Spleen (tissue), 11 donors: ENCODE measurements around the gene SLC20A1. TPM values are rescaled to one million over a fixed set of nuclear protein-coding genes. Genes with fewer than 3 reads are reported as not detected.

ENCODE experiments used
- DNase-seq: peaks from one replicate; pipeline ENCODE4 v3.0.0-alpha.2; 2020
- H3K27ac ChIP-seq, 8 donors: fragments of 200-600 bp; sonication (generic) in 7 of 8; 1 replicate in 4 of 8; 2 replicates in 4 of 8; pipeline versions ENCODE4 v1.5.0 to v1.8.0; 2016 to 2021; ENCODE audit warnings: inconsistent platforms in 4 of 8, mild to moderate bottlenecking in 4 of 8, moderate library complexity in 1 of 8
- H3K27me3 ChIP-seq, 7 donors: fragments of 200-600 bp; sonication (generic) in 6 of 7; replicated peaks in 1 of 7; 1 replicate in 4 of 7; 2 replicates in 3 of 7; pipeline versions ENCODE4 v1.5.0 to v1.8.0; 2016 to 2021; ENCODE audit warnings: inconsistent platforms in 3 of 7, mild to moderate bottlenecking in 1 of 7
- H3K36me3 ChIP-seq, 6 donors: fragments of 200-600 bp; sonication (generic) in 5 of 6; 1 replicate in 4 of 6; 2 replicates in 2 of 6; pipeline versions ENCODE4 v1.5.0 to v1.8.0; 2016 to 2021; ENCODE audit warnings: inconsistent platforms in 2 of 6
- H3K4me1 ChIP-seq, 6 donors: fragments of 200-600 bp; sonication (generic) in 5 of 6; 1 replicate in 3 of 6; 2 replicates in 3 of 6; pipeline versions ENCODE4 v1.5.0 to v1.8.0; 2016 to 2021; ENCODE audit warnings: inconsistent platforms in 3 of 6
- H3K4me3 ChIP-seq, 8 donors: fragments of 200-600 bp; sonication (generic) in 7 of 8; 1 replicate in 4 of 8; 2 replicates in 4 of 8; pipeline versions ENCODE4 v1.5.0 to v1.8.0; 2016 to 2021; ENCODE audit warnings: inconsistent platforms in 4 of 8, mild to moderate bottlenecking in 4 of 8, moderate library complexity in 2 of 8
- H3K9me3 ChIP-seq, 8 donors: fragments of 200-600 bp; sonication (generic) in 7 of 8; 1 replicate in 4 of 8; 2 replicates in 4 of 8; pipeline versions ENCODE4 v1.5.0 to v1.8.0; 2016 to 2021; ENCODE audit warnings: inconsistent platforms in 4 of 8
- POLR2A ChIP-seq, 3 donors: fragments of 450-650 bp; IDR thresholded peaks; one replicate each; pipeline ENCODE4 v1.5.1; 2017; ENCODE audit warnings: antibody characterized with exemption in 3 of 3, mild to moderate bottlenecking in 1 of 3
- POLR2AphosphoS5 ChIP-seq, 3 donors: sonication (generic); formaldehyde crosslinking; IDR thresholded peaks; one replicate each; pipeline ENCODE4 v1.5.1; 2017; ENCODE audit warnings: antibody characterized with exemption in 3 of 3
- WGBS, 5 donors: extraction: QIAGEN DNeasy Blood & Tissue Kit in 3 of 5; methylation state at CpG; one replicate each; pipeline versions ENCODE4 v1.1.5 to v1.1.7; 2013 to 2018; 5-methylcytosine and 5-hydroxymethylcytosine counted together
- intact Hi-C: fragments of 100-400 bp; cut with DNase I; formaldehyde crosslinking; loops from one replicate; pipeline ENCODE4 v1.15.0; 2023; ENCODE audit warnings: low total_unique reads
- polyA plus RNA-seq, 3 donors: library from polyadenylated mRNA; stranded (reverse); fragments of 200-250 nt; gene quantifications; one replicate each; pipeline ENCODE4 v1.2.1, GENCODE V29; 2013
- total RNA-seq, 7 donors: library from RNA; depleted of rRNA in 3 of 7; stranded (reverse); fragments of >200 nt in 3 of 7; fragmentation: NEBNext Ultra II Directional in 4 of 7; extraction: Animal tissue kit (Norgen Biotek cat#: 25700) in 4 of 7; gene quantifications; one replicate each; pipeline versions ENCODE4 v1.1.0 to v1.2.1, GENCODE V29; 2016 to 2021
- TF ChIP-seq, protein P1 (sequence below), 11 experiments: fragments of 200-600 bp in 7 of 11; fragments of 450-650 bp in 4 of 11; sonication (generic) in 4 of 11; IDR thresholded peaks in 8 of 11; conservative IDR thresholded peaks in 3 of 11; 1 replicate in 7 of 11; 2 replicates in 4 of 11; pipeline versions ENCODE4 v1.4.0 to v1.8.0; 2016 to 2021; ENCODE audit warnings: antibody characterized with exemption in 11 of 11, inconsistent platforms in 4 of 11, mild to moderate bottlenecking in 1 of 11
- donor health status: healthy with polysubstance abuse.
- donor health status: DM: no; HTN: no; CAD: no; lungs with moderate emphysema.
- donor health status: DM: no; HTN: no; CAD: no.
- donor health status: Bipolar disorder and iron deficiency.
- donor health status: healthy.
- donor health status: DM: no; HTN: no; CAD: no.
- donor health status: DM: yes; HTN: yes; CAD: no.

SLC20A1 gene
- total and polyA plus RNA-seq, 10 donors: 15.4 to 83.6 (median 57.6) TPM

DNA sequence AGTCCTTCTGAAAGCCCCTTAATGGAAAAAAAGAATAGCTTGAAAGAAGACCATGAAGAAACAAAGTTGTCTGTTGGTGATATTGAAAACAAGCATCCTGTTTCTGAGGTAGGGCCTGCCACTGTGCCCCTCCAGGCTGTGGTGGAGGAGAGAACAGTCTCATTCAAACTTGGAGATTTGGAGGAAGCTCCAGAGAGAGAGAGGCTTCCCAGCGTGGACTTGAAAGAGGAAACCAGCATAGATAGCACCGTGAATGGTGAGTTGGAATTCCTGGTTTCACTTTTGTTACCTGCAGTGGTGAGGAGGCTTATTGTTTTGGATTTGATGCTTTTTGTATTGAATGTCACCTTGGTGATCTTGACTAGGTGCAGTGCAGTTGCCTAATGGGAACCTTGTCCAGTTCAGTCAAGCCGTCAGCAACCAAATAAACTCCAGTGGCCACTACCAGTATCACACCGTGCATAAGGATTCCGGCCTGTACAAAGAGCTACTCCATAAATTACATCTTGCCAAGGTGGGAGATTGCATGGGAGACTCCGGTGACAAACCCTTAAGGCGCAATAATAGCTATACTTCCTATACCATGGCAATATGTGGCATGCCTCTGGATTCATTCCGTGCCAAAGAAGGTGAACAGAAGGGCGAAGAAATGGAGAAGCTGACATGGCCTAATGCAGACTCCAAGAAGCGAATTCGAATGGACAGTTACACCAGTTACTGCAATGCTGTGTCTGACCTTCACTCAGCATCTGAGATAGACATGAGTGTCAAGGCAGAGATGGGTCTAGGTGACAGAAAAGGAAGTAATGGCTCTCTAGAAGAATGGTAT is 13.3 kb downstream of the SLC20A1 start:
- Histone ChIP-seq H3K4me1 (peaks cover 0 to 24% (median 3%) of the 10 kb centered on the region in 6 donors), H3K36me3 (peaks cover 0 to 100% (median 81%) of the 10 kb centered on the region in 6 donors), H3K9me3 (no peaks in the 10 kb centered on the region), H3K27me3 (no peaks in the 10 kb centered on the region), H3K4me3 (no peak overlapping the region), H3K27ac (peak overlapping the region in 1 of 8 donors; percentile 2)
- intact Hi-C loops: no loop called here
- DNase-seq: no peak
- TF ChIP-seq POLR2AphosphoS5 (IDR thresholded peaks at IDR 0.05) (no peak), POLR2A (IDR thresholded peaks at IDR 0.05) (no peak)
- TF ChIP-seq, protein P1, sequence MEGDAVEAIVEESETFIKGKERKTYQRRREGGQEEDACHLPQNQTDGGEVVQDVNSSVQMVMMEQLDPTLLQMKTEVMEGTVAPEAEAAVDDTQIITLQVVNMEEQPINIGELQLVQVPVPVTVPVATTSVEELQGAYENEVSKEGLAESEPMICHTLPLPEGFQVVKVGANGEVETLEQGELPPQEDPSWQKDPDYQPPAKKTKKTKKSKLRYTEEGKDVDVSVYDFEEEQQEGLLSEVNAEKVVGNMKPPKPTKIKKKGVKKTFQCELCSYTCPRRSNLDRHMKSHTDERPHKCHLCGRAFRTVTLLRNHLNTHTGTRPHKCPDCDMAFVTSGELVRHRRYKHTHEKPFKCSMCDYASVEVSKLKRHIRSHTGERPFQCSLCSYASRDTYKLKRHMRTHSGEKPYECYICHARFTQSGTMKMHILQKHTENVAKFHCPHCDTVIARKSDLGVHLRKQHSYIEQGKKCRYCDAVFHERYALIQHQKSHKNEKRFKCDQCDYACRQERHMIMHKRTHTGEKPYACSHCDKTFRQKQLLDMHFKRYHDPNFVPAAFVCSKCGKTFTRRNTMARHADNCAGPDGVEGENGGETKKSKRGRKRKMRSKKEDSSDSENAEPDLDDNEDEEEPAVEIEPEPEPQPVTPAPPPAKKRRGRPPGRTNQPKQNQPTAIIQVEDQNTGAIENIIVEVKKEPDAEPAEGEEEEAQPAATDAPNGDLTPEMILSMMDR (IDR thresholded peaks at IDR 0.05 in 8 of 11, conservative IDR thresholded peaks at IDR 0.05 in 3 of 11): no peak
- WGBS, 5 donors: 79 to 88% (median 85%) methylated on average over 11 of the region's 11 CpGs

DNA sequence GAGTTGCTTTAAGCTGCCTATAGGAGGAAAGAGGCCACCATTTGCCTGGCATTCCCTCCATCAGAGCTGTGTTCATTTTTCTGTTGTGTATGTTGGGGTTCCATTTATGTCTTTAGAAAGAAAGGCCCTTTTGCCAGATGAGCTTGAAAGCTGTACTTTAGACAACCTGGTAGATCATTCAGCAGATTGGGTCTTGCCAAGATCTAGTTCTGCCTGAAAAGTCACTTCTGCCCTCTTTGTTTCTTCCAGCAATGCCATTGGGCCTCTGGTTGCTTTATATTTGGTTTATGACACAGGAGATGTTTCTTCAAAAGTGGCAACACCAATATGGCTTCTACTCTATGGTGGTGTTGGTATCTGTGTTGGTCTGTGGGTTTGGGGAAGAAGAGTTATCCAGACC is 14.4 kb downstream of the SLC20A1 start:
- Histone ChIP-seq H3K4me3 (no peak overlapping the region), H3K36me3 (peaks cover 0 to 100% (median 79%) of the 10 kb centered on the region in 6 donors), H3K27me3 (no peaks in the 10 kb centered on the region), H3K4me1 (peaks cover 0 to 24% (median 3%) of the 10 kb centered on the region in 6 donors), H3K27ac (no peak overlapping the region), H3K9me3 (no peaks in the 10 kb centered on the region)
- intact Hi-C loops: no loop called here
- DNase-seq: no peak
- TF ChIP-seq, protein P1 (IDR thresholded peaks at IDR 0.05 in 8 of 11, conservative IDR thresholded peaks at IDR 0.05 in 3 of 11): no peak
- TF ChIP-seq POLR2A (IDR thresholded peaks at IDR 0.05) (no peak), POLR2AphosphoS5 (IDR thresholded peaks at IDR 0.05) (no peak)

DNA sequence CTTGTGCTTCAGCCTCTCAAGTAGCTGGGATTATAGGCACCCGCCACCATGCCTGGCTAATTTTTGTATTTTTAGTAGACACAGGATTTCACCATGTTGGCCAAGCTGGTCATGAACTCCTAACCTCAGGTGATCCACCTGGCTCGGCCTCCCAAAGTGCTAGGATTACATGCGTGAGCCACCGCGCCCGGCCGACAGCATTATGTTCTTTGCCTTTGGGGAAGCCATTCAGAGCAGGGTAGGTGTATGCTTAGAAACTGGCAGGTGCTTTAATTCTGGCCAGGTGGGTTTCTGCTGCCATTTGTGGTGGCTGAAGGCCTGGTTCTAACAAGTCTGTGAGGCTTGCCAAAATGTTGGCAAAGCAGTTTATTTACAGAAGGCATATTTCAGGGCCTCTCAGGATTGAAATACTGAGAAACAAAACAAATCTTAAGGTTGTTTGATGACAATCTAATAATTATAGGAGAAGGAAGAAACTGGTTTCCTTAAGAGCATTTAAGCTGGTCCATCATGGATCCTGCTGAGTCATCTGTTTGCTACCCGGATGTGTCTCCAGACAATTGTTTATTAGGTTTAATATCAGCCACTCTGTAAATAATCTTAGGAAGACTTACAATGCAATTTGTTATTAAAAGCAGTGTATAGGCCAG is 16.0 kb downstream of the SLC20A1 start:
- Histone ChIP-seq H3K36me3 (peaks cover 0 to 91% (median 68%) of the 10 kb centered on the region in 6 donors), H3K9me3 (no peaks in the 10 kb centered on the region), H3K27ac (no peak overlapping the region), H3K4me1 (peaks cover 0 to 24% (median 3%) of the 10 kb centered on the region in 6 donors), H3K27me3 (no peaks in the 10 kb centered on the region), H3K4me3 (no peak overlapping the region)
- intact Hi-C loops: no loop called here
- DNase-seq: no peak
- 90 to 96% (median 93%) methylated on average over 8 of the region's 8 CpGs for WGBS, 5 donors
- TF ChIP-seq POLR2AphosphoS5 (IDR thresholded peaks at IDR 0.05) (no peak), POLR2A (IDR thresholded peaks at IDR 0.05) (no peak)
- TF ChIP-seq, protein P1 (IDR thresholded peaks at IDR 0.05 in 8 of 11, conservative IDR thresholded peaks at IDR 0.05 in 3 of 11): no peak

DNA sequence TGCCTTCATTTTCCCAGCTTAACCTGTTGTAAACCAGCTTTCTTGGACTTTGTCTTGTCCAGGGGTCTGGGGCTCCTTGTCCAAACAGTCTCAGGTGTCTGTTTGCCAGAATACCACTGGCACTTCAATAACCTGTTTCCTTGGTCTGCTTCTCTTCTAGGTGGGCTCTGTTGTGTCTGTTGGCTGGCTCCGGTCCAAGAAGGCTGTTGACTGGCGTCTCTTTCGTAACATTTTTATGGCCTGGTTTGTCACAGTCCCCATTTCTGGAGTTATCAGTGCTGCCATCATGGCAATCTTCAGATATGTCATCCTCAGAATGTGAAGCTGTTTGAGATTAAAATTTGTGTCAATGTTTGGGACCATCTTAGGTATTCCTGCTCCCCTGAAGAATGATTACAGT is 17.0 kb downstream of the SLC20A1 start:
- H3K36me3 ChIP-seq: peaks cover 0 to 82% (median 61%) of the 10 kb centered on the region in 6 donors
- H3K4me1 ChIP-seq: peaks cover 0 to 24% (median 3%) of the 10 kb centered on the region in 6 donors
- DNase-seq: no peak
- H3K27me3 ChIP-seq: no peaks in the 10 kb centered on the region
- H3K27ac ChIP-seq: no peak overlapping the region
- 51 to 92% (median 81%) methylated on average over 3 of the region's 3 CpGs for WGBS, 5 donors
- TF ChIP-seq POLR2AphosphoS5 (IDR thresholded peaks at IDR 0.05) (no peak), POLR2A (IDR thresholded peaks at IDR 0.05) (no peak)
- TF ChIP-seq, protein P1 (IDR thresholded peaks at IDR 0.05 in 8 of 11, conservative IDR thresholded peaks at IDR 0.05 in 3 of 11): no peak
- no peaks in the 10 kb centered on the region for H3K9me3 ChIP-seq
- no peak overlapping the region for H3K4me3 ChIP-seq
- intact Hi-C loops: no loop called here
